GM12801 (cell line): ENCODE data around the gene NPAS1.

ENCODE experiments used
- CTCF ChIP-seq: IDR thresholded peaks from one replicate; pipeline ENCODE4 v1.5.1; 2011; ENCODE audit warnings: control low read depth; ENCODE audit not compliant: insufficient read length; ENCODE audit errors: extremely low read depth

The NPAS1 gene

GRCh38 chr19:46994141-46994686 lies 25.4 kb upstream of the NPAS1 start:
- TF ChIP-seq CTCF, result no peak

- no peak for TF ChIP-seq CTCF
Measured at GRCh38 chr19:46995492-46995891, 24.1 kb upstream of the NPAS1 start.

- TF ChIP-seq CTCF, result no peak
Measured at GRCh38 chr19:46998445-46999125, 21.1 kb upstream of the NPAS1 start.

- TF ChIP-seq CTCF, result no peak
Measured at GRCh38 chr19:46999377-46999776, 20.3 kb upstream of the NPAS1 start.

GRCh38 chr19:46999878-47000277 lies 19.8 kb upstream of the NPAS1 start:
- no peak for TF ChIP-seq CTCF

- TF ChIP-seq CTCF, result no peak
Measured at GRCh38 chr19:47000373-47000772, 19.3 kb upstream of the NPAS1 start.

- TF ChIP-seq CTCF, result no peak
Measured at GRCh38 chr19:47001584-47001983, 18.1 kb upstream of the NPAS1 start.
